A549 (cell line): Measurements from ENCODE around the gene KBTBD6.

ENCODE experiments used
- CEBPB ChIP-seq, 2 experiments: fragments of >200 bp in 1 of 2; sonication (Bioruptor Twin) in 1 of 2; formaldehyde crosslinking in 1 of 2; IDR thresholded peaks; 2 replicates each; pipeline ENCODE4 v1.6.1; 2012 to 2016
- CTCF ChIP-seq: fragments of >200 bp; sonication (Bioruptor Twin); formaldehyde crosslinking; IDR thresholded peaks from 3 replicates; pipeline ENCODE4 v1.5.1; 2016
- NFE2L2 ChIP-seq: fragments of 150-350 bp; conservative IDR thresholded peaks from 2 replicates; pipeline ENCODE4 v1.6.1; 2014; ENCODE audit warnings: low read length
- RAD21 ChIP-seq, 2 experiments: fragments of >200 bp in 1 of 2; sonication (Bioruptor Twin) in 1 of 2; formaldehyde crosslinking in 1 of 2; IDR thresholded peaks in 1 of 2; conservative IDR thresholded peaks in 1 of 2; 2 replicates in 1 of 2; 3 replicates in 1 of 2; pipeline ENCODE4 v1.6.1; 2012 to 2018; ENCODE audit warnings: inconsistent platforms in 1 of 2
- RARB ChIP-seq: fragments of 250-450 bp; sonication (Bioruptor Pico); IDR thresholded peaks from 2 replicates; pipeline ENCODE4 v1.8.0; 2021; ENCODE audit warnings: mild to moderate bottlenecking, moderate library complexity
- RCOR1 ChIP-seq: fragments of 150-350 bp; IDR thresholded peaks from 2 replicates; pipeline ENCODE4 v1.6.1; 2014; ENCODE audit warnings: antibody characterized with exemption, low read length, low read depth
- RNF2 ChIP-seq: fragments of 200-600 bp; sonication (generic); IDR thresholded peaks from 2 replicates; pipeline ENCODE4 v1.6.1; 2016; ENCODE audit warnings: low read depth, mild to moderate bottlenecking, antibody characterized with exemption, moderate library complexity, borderline replicate concordance
- SMC3 ChIP-seq: fragments of >200 bp; sonication (Bioruptor Twin); formaldehyde crosslinking; IDR thresholded peaks from 3 replicates; pipeline ENCODE4 v1.6.1; 2018; ENCODE audit warnings: inconsistent platforms
- USF2 ChIP-seq: fragments of 450-650 bp; IDR thresholded peaks from 2 replicates; pipeline ENCODE4 v1.6.1; 2014; ENCODE audit warnings: antibody characterized with exemption

GRCh38 chr13:41145136-41145908, 12.7 kb upstream of the KBTBD6 start:
- TF ChIP-seq USF2 (no peak), SMC3 (no peak), NFE2L2 (no peak), RNF2 (no peak), RCOR1 (no peak), RAD21 (conservative IDR thresholded peaks at IDR 0.05 in 1 of 2, IDR thresholded peaks at IDR 0.05 in 1 of 2) (no peak), RARB (CRISPR knock-in tag) (no peak), CTCF (no peak), CEBPB (IDR thresholded peaks at IDR 0.05) (no peak)
